Measurements from ENCODE around the gene CDK19.

CDK19 gene

DNA sequence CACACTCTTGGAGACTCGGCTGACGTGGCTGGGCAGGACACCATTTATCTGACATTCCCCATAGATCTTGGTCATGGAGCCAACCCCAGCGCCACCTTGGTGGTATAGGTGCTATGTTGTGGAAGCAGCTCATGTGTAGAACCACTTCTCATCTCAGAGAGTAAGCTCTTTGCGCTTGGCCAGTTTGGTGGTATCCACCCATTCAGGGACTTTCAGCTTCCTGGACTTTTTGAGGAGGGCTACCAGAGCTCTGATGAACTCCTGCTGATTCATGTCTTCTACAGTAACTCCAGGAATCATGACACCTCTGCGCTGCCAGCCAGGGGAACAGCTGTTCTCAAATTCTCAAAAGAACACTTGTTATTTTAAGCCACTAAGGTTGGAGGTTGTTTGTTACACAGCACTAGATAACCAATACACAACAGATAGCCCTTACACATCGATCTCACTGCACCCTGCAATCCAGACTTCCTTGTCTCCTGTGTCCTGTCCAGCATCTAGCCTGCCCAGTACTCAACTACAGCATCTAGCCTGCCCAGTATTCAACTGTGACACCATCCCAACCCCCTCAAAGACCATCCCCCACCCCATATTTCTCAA is 252.9 kb downstream of the CDK19 start:
- no peak for TF ChIP-seq CTCF (IDR thresholded peaks at IDR 0.05)

DNA sequence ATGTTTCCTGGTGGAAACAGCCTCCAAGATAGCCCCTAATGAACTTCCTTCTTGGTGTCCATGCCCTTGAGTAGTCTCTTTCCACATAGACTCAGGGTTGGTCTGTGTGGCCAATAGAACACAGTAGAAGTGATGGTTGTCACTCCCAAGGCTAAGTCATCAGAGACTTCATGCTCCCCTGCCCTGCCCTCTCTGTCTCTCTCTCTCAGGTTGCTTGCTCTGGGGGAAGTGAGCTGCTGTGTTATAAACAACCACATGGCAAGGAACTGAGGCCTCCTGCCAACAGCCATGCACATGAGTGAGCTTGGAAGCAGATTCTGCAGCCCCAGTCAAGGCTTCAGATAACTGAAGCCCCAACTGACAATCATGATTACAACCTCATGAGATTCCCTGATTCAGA is 253.6 kb downstream of the CDK19 start:
- no peak for TF ChIP-seq CTCF (IDR thresholded peaks at IDR 0.05)

- no peak for TF ChIP-seq CTCF (IDR thresholded peaks at IDR 0.05)
Measured at GRCh38 chr6:110561008-110561396, 254.3 kb downstream of the CDK19 start.

GRCh38 chr6:110560239-110561007 is 254.8 kb downstream of the CDK19 start:
- no peak for TF ChIP-seq CTCF (IDR thresholded peaks at IDR 0.05)
